HepG2 (cell line): ENCODE results near the gene MRPS21.
A peak's percentile ranks its signal among the peaks of the same experiment; 100 is the strongest.

Experiments
- CTCF ChIP-seq: sonication (generic); formaldehyde crosslinking; IDR thresholded peaks from 2 replicates; pipeline ENCODE4 v1.5.0; 2020; ENCODE audit warnings: mild to moderate bottlenecking, missing genetic modification reagents, moderate library complexity
- EZH2 ChIP-seq: conservative IDR thresholded peaks from 2 replicates; pipeline ENCODE4 v1.6.1; 2012; ENCODE audit warnings: mild to moderate bottlenecking, low read depth, low read length, moderate library complexity
- HMGXB4 ChIP-seq, 2 experiments: sonication (generic) in 1 of 2; formaldehyde crosslinking in 1 of 2; IDR thresholded peaks; 2 replicates each; pipeline versions ENCODE4 v1.4.0 to v1.6.1; 2018 to 2020; ENCODE audit warnings: missing genetic modification reagents in 2 of 2, borderline replicate concordance in 1 of 2, low read depth in 1 of 2, mild to moderate bottlenecking in 1 of 2, missing biosample characterization in 1 of 2
- NR2C2 ChIP-seq: sonication (generic); formaldehyde crosslinking; IDR thresholded peaks from 2 replicates; pipeline ENCODE4 v1.4.0; 2020; ENCODE audit warnings: missing genetic modification reagents, mild to moderate bottlenecking, moderate library complexity, borderline replicate concordance
- SP1 ChIP-seq, 2 experiments: fragments of 450-650 bp in 1 of 2; sonication (generic) in 1 of 2; formaldehyde crosslinking in 1 of 2; IDR thresholded peaks; 2 replicates each; pipeline versions ENCODE4 v1.4.0 to v1.6.1; 2016 to 2020; ENCODE audit warnings: missing genetic modification reagents in 1 of 2
- TCF12 ChIP-seq, 2 experiments: fragments of 450-650 bp in 1 of 2; sonication (generic) in 1 of 2; formaldehyde crosslinking in 1 of 2; IDR thresholded peaks; 2 replicates each; pipeline versions ENCODE4 v1.6.1 to v1.8.0; 2017 to 2022; ENCODE audit warnings: antibody characterized with exemption in 1 of 2, mild to moderate bottlenecking in 1 of 2, missing genetic modification reagents in 1 of 2, moderate library complexity in 1 of 2
- ZNF737 ChIP-seq: sonication (generic); formaldehyde crosslinking; IDR thresholded peaks from 2 replicates; pipeline ENCODE4 v1.5.0; 2020; ENCODE audit warnings: missing genetic modification reagents, mild to moderate bottlenecking, borderline replicate concordance

GRCh38 chr1:150268705-150269403 is 24.8 kb upstream of the MRPS21 start, which contains the start of gene APH1A:
- no peak for TF ChIP-seq ZNF737
- no peak for TF ChIP-seq EZH2
- TF ChIP-seq NR2C2 (CRISPR knock-in tag): peak; percentile 79
- no peak for TF ChIP-seq TCF12 (IDR thresholded peaks at IDR 0.05)
- no peak for TF ChIP-seq TCF12 (CRISPR knock-in tag; IDR thresholded peaks at IDR 0.05)
- peak; percentile 23; the same call in 1 of the 2 replicates for TF ChIP-seq CTCF (CRISPR knock-in tag)
- peak in 1 of 2 experiments; percentile 54; a peak in 2 of 4 replicates for TF ChIP-seq HMGXB4 (CRISPR knock-in tag; IDR thresholded peaks at IDR 0.05; ENCODE audit: borderline replicate concordance in 1 of 2, low read depth in 1 of 2)
- no peak for TF ChIP-seq SP1 (IDR thresholded peaks at IDR 0.05)
- peak; percentile 86 for TF ChIP-seq SP1 (CRISPR knock-in tag; IDR thresholded peaks at IDR 0.05)
